ENCODE results near the gene ELOVL6.

DNA sequence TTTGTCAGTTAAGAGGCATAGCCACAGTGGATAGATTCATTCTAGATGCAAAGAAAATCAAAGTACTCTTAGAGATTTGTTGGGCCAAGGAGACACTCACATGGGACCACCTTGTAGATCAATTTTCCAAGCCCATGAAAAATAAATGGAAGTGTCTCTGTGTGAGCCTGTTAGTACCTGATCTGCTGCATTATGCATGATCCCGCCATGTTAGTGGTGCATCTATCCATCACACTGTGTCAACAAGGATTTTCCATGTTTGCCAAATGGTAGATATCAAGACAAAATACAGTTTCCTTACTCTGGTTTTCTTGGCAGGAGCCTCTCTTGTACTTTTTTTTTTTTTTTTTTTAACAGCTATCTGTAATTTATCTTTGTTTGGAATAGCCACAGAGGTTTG lies 173.4 kb downstream of the ELOVL6 start:
- TF ChIP-seq, protein P1, sequence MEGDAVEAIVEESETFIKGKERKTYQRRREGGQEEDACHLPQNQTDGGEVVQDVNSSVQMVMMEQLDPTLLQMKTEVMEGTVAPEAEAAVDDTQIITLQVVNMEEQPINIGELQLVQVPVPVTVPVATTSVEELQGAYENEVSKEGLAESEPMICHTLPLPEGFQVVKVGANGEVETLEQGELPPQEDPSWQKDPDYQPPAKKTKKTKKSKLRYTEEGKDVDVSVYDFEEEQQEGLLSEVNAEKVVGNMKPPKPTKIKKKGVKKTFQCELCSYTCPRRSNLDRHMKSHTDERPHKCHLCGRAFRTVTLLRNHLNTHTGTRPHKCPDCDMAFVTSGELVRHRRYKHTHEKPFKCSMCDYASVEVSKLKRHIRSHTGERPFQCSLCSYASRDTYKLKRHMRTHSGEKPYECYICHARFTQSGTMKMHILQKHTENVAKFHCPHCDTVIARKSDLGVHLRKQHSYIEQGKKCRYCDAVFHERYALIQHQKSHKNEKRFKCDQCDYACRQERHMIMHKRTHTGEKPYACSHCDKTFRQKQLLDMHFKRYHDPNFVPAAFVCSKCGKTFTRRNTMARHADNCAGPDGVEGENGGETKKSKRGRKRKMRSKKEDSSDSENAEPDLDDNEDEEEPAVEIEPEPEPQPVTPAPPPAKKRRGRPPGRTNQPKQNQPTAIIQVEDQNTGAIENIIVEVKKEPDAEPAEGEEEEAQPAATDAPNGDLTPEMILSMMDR (IDR thresholded peaks at IDR 0.05; ENCODE audit: poor library complexity): no peak
- no peak for TF ChIP-seq EZH2 (IDR thresholded peaks at IDR 0.05; ENCODE audit: borderline replicate concordance)
- no peak for TF ChIP-seq EZH2phosphoT487 (IDR thresholded peaks at IDR 0.05; ENCODE audit: low read depth, severe bottlenecking, unreplicated experiment)

Measured in hepatocyte (in vitro differentiated cells).